OCI-LY3 (cell line): ENCODE measurements around the gene CELF2.

Experiments used
- H2AFZ ChIP-seq: fragments of 200-600, 300-600 bp; shearing (Covaris generic); 2 replicates; pipeline ENCODE4 v1.6.0; 2014; ENCODE audit warnings: antibody characterized with exemption, low read depth, low read length
- H3K27ac ChIP-seq: fragments of 200-600, 300-600 bp; sonication (generic); 2 replicates; pipeline ENCODE4 v1.5.1; 2014; ENCODE audit warnings: mild to moderate bottlenecking, low read length, moderate library complexity, mixed read lengths
- H3K27me3 ChIP-seq: fragments of 200-600, 300-600 bp; sonication (generic); 2 replicates; pipeline ENCODE4 v1.6.1; 2014; ENCODE audit warnings: low read depth, low read length, mixed read lengths
- H3K36me3 ChIP-seq: fragments of 200-600, 300-600 bp; sonication (generic); replicated peaks from 2 replicates; pipeline ENCODE3; 2014; ENCODE audit warnings: low read depth, low read length, mixed read lengths
- H3K4me1 ChIP-seq: fragments of 300-600, 200-600 bp; sonication (generic); 2 replicates; pipeline ENCODE4 v1.6.1; 2014; ENCODE audit warnings: low read length, mixed read lengths
- H3K4me2 ChIP-seq: fragments of 200-600, 300-600 bp; sonication (generic); 2 replicates; pipeline ENCODE4 v1.6.1; 2014; ENCODE audit warnings: low read length, mixed read lengths
- H3K4me3 ChIP-seq: fragments of 300-600, 200-600 bp; sonication (generic); 2 replicates; pipeline ENCODE4 v1.5.1; 2014; ENCODE audit warnings: antibody characterized with exemption, mild to moderate bottlenecking, low read length, moderate library complexity
- H3K79me2 ChIP-seq: fragments of 300-600, 200-600 bp; shearing (Covaris generic); 2 replicates; pipeline ENCODE4 v1.6.1; 2014; ENCODE audit warnings: mild to moderate bottlenecking, low read length, mixed read lengths
- H3K9ac ChIP-seq: fragments of 300-600, 200-600 bp; shearing (Covaris generic); 2 replicates; pipeline ENCODE4 v1.6.0; 2014; ENCODE audit warnings: mild to moderate bottlenecking, low read length, moderate library complexity
- H3K9me3 ChIP-seq: fragments of 200-600, 300-600 bp; shearing (Covaris generic); 2 replicates; pipeline ENCODE4 v1.6.1; 2014; ENCODE audit warnings: low read length, mixed read lengths; ENCODE audit not compliant: insufficient read depth
- H4K20me1 ChIP-seq: fragments of 200-600, 300-600 bp; sonication (generic); 2 replicates; pipeline ENCODE4 v1.6.1; 2016; ENCODE audit warnings: low read length, mixed read lengths; ENCODE audit not compliant: insufficient read depth
- CTCF ChIP-seq: fragments of 200-600, 300-600 bp; sonication (generic); IDR thresholded peaks from 2 replicates; pipeline ENCODE4 v1.5.1; 2014; ENCODE audit warnings: antibody characterized with exemption, low read length, low read depth
- EZH2phosphoT487 ChIP-seq: fragments of 200-600 bp; shearing (Covaris generic); IDR thresholded peaks from 2 replicates; pipeline ENCODE4 v1.6.1; 2018; ENCODE audit warnings: antibody characterized with exemption, mixed run types, low read depth

CELF2 gene

GRCh38 chr10:11252887-11253286 is 235.2 kb downstream of the CELF2 start:
- TF ChIP-seq CTCF (no peak), EZH2phosphoT487 (no peak)
- Histone ChIP-seq H3K9ac (no peak overlapping the region), H3K4me1 (peaks cover 33% of the 10 kb centered on the region), H2AFZ (no peak overlapping the region), H3K4me3 (no peak overlapping the region), H3K4me2 (no peak overlapping the region), H3K27ac (no peak overlapping the region), H3K27me3 (peaks cover 15% of the 10 kb centered on the region), H3K79me2 (no peaks in the 10 kb centered on the region), H4K20me1 (0 out of 2 replicates have a peak, but pooled peaks cover 3% of the 10 kb centered on the region), H3K36me3 (no peaks in the 10 kb centered on the region), H3K9me3 (no peaks in the 10 kb centered on the region)

- Histone ChIP-seq H3K36me3 (no peaks in the 10 kb centered on the region), H3K4me2 (no peak overlapping the region), H3K9me3 (no peaks in the 10 kb centered on the region), H3K27me3 (peaks cover 13% of the 10 kb centered on the region; the same call in 1 of the 2 replicates), H4K20me1 (0 out of 2 replicates have a peak, but pooled peaks cover 3% of the 10 kb centered on the region), H3K27ac (no peak overlapping the region), H3K4me3 (no peak overlapping the region), H3K79me2 (no peaks in the 10 kb centered on the region), H2AFZ (no peak overlapping the region), H3K4me1 (peaks cover 35% of the 10 kb centered on the region), H3K9ac (no peak overlapping the region)
- TF ChIP-seq EZH2phosphoT487: no peak
- no peak for TF ChIP-seq CTCF
Measured at GRCh38 chr10:11253385-11254002, 235.8 kb downstream of the CELF2 start.

GRCh38 chr10:11255156-11255555 is 237.5 kb downstream of the CELF2 start:
- no peak overlapping the region for H3K4me2 ChIP-seq
- H3K79me2 ChIP-seq: no peaks in the 10 kb centered on the region
- no peak for TF ChIP-seq CTCF
- no peak for TF ChIP-seq EZH2phosphoT487

GRCh38 chr10:11255796-11256444 is 238.2 kb downstream of the CELF2 start:
- Histone ChIP-seq H2AFZ (no peak overlapping the region), H3K9me3 (no peaks in the 10 kb centered on the region), H3K4me3 (no peak overlapping the region), H3K9ac (no peak overlapping the region), H3K27ac (no peak overlapping the region), H3K4me2 (peak overlapping the region; percentile 42), H3K4me1 (peaks cover 18% of the 10 kb centered on the region), H3K36me3 (no peaks in the 10 kb centered on the region), H3K79me2 (no peaks in the 10 kb centered on the region), H4K20me1 (0 out of 2 replicates have a peak, but pooled peaks cover under 1% of the 10 kb centered on the region), H3K27me3 (peaks cover 9% of the 10 kb centered on the region; the same call in 1 of the 2 replicates)
- TF ChIP-seq CTCF (no peak), EZH2phosphoT487 (no peak)

More at GRCh38 chr10:11255156-11255555, 237.5 kb downstream of the CELF2 start:
- Histone ChIP-seq H3K9ac (no peak overlapping the region), H3K27me3 (peaks cover 13% of the 10 kb centered on the region; the same call in 1 of the 2 replicates), H3K36me3 (no peaks in the 10 kb centered on the region), H3K9me3 (no peaks in the 10 kb centered on the region), H3K27ac (no peak overlapping the region), H4K20me1 (0 out of 2 replicates have a peak, but pooled peaks cover 3% of the 10 kb centered on the region), H3K4me1 (peaks cover 19% of the 10 kb centered on the region), H2AFZ (no peak overlapping the region), H3K4me3 (no peak overlapping the region)
